NOMO-1 (cell line): ENCODE measurements around the gene MAGI2.
"Not testable (repeated sequence)": the region's sequence is repeated elsewhere in the genome, so short reads cannot be mapped to it uniquely, and the experiment has no call there.

Experiments used
- DNase-seq, 2 experiments: peaks; one replicate each; lab custom pipeline; 2025; ENCODE audit not compliant: unreplicated experiment in 2 of 2; lab: John Stamatoyannopoulos, UW

MAGI2 gene

DNA sequence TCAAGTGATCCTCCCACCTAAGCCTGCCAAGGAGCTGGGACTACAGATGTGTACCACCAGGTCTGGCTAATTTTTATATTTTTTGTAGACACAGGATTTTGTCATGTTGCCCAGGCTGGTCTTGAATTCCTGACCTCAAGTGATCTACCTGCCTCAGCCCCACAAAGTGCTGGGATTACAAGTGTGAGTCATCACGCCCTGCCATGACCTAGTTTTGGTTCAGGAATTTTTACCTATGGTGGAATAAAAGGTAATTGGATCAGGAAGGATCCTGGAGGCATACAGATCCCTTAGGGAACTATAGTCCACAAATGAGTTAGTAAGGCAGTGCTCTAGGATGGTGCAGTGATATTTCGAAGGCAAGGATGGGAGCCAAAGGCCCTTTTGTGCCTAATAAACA, 937.0 kb downstream of the MAGI2 start:
- DNase-seq: no peak

DNA sequence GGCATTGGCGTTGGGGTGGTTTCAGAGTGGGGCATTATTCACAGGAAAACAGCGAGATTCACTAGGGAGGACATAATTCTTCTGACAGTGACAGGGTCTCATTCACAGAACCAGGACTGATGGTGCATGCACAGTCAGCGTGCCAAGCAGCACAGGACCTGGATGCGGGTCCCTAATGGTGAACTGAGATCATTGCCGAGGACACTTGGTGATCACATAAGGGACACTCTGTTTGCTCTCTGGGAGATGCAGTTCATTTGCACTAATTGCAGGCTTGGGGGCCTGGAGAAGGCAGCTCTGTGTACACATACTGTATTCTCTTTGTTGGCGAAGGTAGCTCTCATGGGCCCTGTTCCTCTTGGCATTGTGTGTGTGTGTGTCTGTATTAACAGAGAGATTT, 938.8 kb downstream of the MAGI2 start:
- no peak for DNase-seq

GRCh38 chr7:78510580-78511188, 942.8 kb downstream of the MAGI2 start:
- DNase-seq: peak; percentile 38 to 66

DNA sequence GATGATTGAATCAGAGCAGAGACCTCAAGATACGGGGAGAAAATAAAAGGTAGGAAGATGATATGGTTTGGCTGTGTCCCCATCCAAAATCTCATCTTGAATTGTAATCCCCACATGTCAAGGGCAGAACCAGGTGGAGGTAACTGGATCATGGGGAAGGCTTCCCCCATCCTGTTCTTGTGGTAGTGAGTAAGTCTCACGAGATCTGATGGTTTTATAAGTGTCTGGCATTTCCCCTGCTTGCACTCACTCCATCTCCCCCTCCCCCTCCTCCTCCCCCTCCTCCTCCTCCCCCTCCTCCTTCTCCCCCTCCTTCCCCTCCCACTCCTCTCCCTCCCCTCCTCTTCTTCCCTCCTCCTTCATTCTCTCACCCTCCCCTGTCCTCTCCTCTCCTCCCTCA, 950.2 kb downstream of the MAGI2 start:
- not testable (repeated sequence) for DNase-seq

GRCh38 chr7:78501064-78501463, 952.4 kb downstream of the MAGI2 start:
- DNase-seq: no peak

GRCh38 chr7:78499971-78500370, 953.5 kb downstream of the MAGI2 start:
- no peak for DNase-seq

GRCh38 chr7:78499283-78499682, 954.2 kb downstream of the MAGI2 start:
- DNase-seq: no peak

DNA sequence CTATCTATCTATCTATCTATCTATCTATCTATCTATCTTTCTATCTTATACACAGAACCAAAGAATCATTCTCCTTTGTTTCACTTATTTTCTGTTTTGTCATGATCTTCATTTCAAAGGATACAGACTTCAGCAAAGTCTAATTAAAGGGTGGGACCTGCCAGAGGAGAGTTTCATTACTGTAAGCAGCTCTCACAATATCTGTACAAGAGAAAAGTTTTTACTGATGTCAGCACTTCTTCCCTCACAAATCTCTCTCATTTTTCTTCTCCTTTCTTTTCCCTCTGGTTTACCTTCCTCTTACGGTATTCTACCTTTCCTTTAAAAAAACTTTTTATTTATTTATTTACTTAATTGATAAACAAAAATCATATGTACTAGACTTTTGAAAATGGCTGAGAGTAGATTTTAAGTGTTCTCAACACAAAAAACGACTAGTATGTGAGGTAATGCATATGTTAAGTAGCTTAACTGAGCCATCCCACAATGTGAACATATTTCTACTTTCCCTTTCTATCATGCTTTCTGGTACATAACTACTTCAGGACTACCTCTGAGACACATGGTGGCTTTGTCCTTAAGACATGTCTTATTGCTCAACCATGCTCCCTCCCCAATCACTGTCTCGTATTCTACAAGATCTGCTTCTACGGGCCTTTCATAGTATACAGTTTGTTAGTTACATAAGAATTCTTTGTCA, 955.6 kb downstream of the MAGI2 start:
- no peak for DNase-seq

DNA sequence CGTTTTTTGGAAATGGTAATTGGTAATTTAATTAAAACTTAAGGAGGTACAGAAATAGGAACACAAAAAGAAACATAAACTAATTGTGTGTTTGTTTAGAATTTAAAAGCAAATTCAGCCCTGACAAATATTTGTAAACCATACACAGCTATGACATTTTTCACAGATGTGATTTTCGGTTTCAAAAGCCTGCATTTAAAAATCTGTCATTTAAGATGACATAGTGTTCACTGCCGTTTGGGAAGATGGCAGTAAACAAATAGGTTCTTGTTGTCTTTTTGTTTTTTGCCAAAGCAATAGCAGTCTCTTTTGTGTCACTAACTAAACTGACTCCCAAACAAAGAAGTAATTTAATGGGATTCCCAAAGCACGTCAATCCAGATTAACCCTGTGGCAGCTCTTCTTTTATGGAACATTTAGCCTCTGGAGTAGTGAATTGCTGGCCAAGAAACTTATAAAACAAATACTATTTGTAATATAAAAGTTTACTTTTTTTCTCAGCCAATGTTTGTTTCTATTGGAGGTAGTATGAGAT, 957.3 kb downstream of the MAGI2 start:
- DNase-seq: no peak

- DNase-seq: no peak
These were observed 960.1 kb downstream of the MAGI2 start for GRCh38 chr7:78493401-78493800.

GRCh38 chr7:78492146-78492545, 961.3 kb downstream of the MAGI2 start:
- DNase-seq: no peak

DNA sequence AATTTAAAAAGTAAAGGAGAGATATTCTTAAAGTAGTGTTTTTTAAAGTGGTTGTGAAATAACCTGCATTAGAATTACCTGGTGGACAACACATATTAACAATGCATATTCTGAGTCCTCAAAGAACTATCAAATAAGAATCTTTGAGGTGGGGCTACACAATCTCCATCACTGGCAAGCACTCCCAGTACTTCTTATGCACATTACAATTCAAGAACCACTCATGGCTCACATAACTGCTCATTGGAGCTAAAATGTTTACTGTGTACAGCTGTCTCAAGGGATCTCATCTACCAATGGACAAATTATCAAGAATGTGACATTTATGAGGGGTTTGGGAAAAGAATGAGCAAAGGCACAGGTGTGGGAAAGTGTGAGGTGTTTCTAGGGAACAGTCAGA, 962.9 kb downstream of the MAGI2 start:
- no peak for DNase-seq

DNA sequence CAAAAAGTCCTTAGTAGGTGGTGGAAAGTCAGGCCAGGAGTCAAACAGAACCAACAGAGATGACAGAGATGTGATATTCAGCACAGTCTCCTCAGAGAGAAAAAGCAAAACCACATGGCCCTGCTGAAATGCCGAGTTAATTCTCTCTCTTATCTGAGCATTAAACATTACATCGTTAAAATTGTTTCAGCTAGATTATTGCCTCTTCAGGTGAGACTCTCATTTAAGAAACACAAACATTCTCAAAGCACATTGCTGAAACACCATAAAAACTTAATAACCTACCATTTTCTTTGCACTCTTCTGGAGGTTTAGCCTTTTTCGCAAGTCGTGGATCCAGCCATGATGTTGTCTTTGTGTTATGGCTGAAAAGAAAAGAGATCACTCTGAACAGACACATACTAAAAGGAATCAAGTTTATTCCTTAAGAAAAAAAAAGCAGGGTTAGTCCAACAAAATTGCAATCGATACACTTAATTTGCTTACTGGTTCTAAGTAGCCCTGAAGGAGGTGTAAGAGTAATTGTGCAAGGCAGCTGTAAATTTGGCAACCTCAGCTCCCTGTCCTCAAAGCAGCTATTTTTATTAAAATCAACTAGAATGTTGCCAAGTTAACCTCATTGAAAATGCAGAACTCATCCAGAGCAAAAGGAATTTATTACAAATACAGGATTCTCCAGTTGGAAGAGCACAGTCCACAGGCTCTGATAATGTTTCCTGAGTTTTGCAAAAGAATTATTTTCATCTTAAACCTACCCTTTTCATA, 963.8 kb downstream of the MAGI2 start:
- no peak for DNase-seq

GRCh38 chr7:78487464-78487863, 966.0 kb downstream of the MAGI2 start:
- DNase-seq: no peak

DNA sequence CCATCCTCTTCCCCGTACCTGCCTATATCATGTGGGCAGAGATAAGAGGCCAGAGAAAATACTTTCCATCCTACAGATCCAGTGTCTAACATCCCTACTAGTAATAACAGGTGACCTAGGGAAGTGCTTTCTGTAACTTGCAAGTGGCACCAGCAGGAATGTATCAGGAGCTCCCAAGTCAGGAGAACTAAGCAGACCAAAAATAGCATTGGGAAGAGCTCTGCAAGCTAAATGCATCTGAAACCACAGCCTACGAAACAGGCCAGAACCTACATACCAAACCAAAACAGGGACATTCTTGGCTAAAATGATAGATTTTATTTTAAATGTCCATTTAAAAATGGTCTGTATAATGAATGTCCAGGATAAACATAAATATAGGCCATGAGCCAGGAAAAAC, 974.1 kb downstream of the MAGI2 start:
- no peak for DNase-seq

- DNase-seq: no peak
These were observed 976.5 kb downstream of the MAGI2 start for GRCh38 chr7:78476851-78477405.

- DNase-seq: no peak
These were observed 979.7 kb downstream of the MAGI2 start for GRCh38 chr7:78473571-78474301.

GRCh38 chr7:78473021-78473420, 980.4 kb downstream of the MAGI2 start:
- DNase-seq: no peak

- no peak for DNase-seq
These were observed 980.9 kb downstream of the MAGI2 start for GRCh38 chr7:78472519-78472918.

DNA sequence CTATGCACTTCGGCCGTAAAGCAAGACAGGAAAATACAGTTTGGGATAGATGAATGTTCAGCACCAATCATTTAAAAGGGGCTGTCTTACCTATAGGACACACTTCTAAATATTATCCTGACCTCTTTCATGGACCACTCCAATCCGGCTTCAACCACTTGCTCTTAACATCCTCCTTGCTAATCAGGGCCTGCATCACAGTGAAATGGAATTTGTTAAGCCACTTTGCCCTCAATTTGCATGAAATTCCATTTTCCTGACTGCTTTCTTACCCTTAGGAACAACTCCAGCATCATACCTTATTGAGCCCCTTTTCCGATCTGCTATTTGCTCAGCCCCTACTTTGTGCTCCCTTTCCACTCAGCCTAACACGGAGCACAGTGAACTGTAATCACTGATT, 987.6 kb downstream of the MAGI2 start:
- no peak for DNase-seq

DNA sequence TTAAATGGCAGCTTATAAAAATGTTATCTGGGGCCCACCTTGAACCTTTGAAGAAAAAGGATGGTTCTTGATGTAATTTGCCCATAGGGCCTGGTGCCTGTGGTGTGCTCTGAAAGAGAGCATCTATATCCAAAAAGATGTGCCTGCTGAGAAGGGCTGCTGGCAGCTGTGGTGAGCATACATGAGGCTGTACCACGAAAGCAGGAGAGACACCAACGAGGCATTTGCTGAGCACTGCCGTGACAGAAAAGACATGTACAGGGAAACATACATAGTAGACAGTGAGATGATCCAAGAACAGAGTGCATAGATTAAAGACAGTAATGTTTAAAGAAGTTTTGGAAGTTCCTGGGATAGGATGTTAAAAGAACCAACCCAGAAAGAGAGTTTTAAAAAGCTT, 990.4 kb downstream of the MAGI2 start:
- DNase-seq: no peak
